Effector memory CD4-positive, alpha-beta T cell (primary cell): ENCODE results near the gene ABLIM3.

Experiments used
- DNase-seq, 3 donors: peaks; one replicate each; pipeline ENCODE4 v3.0.0-alpha.2; 2020
- H3K27ac ChIP-seq: 2 replicates; pipeline ENCODE4 v1.7.0; 2013; ENCODE audit warnings: mild to moderate bottlenecking, low read length, moderate library complexity; ENCODE audit not compliant: insufficient read depth, poor library complexity, severe bottlenecking
- H3K27me3 ChIP-seq: replicated peaks from 2 replicates; pipeline ENCODE4 v1.7.0; 2013; ENCODE audit warnings: mild to moderate bottlenecking, low read length; ENCODE audit not compliant: insufficient read depth, control insufficient read depth, poor library complexity, severe bottlenecking
- H3K36me3 ChIP-seq: 2 replicates; pipeline ENCODE4 v1.7.0; 2013; ENCODE audit warnings: mild to moderate bottlenecking, low read length, moderate library complexity; ENCODE audit not compliant: control insufficient read depth, insufficient read depth
- H3K4me1 ChIP-seq: 2 replicates; pipeline ENCODE4 v1.7.0; 2013; ENCODE audit warnings: low read length, mild to moderate bottlenecking; ENCODE audit not compliant: control insufficient read depth, insufficient read depth, poor library complexity, severe bottlenecking
- H3K4me3 ChIP-seq: 2 replicates; pipeline ENCODE4 v1.7.0; 2013; ENCODE audit warnings: low read length, low read depth, mild to moderate bottlenecking; ENCODE audit not compliant: insufficient read depth, poor library complexity, severe bottlenecking
- H3K9me3 ChIP-seq: 2 replicates; pipeline ENCODE4 v1.7.0; 2013; ENCODE audit warnings: mild to moderate bottlenecking, low read length, moderate library complexity; ENCODE audit not compliant: control insufficient read depth

Gene ABLIM3

DNA sequence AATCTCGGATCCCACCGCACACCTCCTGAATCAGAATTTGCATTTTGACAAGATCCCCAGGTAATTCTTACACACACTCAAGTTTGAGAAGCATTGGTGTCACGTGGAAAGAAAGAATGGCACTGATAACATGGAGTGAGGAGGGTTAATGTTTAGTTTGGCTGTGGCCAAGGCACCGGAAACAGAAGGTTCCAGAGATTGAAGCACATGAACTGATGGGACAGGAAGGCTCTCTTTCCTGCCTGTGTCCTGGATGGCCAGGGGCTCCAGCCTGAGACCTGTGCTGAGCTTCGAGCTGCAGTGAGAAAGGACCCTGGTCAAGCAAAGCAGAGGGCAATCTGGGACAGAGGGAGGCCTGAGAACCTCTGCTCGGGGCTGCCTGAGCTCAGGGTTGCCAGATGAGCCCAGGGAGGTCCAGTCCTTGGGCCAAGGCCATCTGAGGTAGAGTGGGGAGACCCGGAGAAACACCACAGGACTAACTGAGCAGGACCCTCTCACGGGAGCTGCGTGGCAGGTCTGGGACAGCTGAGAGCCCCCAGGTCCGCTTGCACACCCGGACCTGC, 157.6 kb downstream of the ABLIM3 start:
- Histone ChIP-seq H3K4me1 (no peaks in the 10 kb centered on the region), H3K27me3 (peaks cover 4% of the 10 kb centered on the region), H3K4me3 (no peak overlapping the region), H3K9me3 (no peaks in the 10 kb centered on the region), H3K36me3 (no peaks in the 10 kb centered on the region), H3K27ac (no peak overlapping the region)
- DNase-seq = no peak

DNA sequence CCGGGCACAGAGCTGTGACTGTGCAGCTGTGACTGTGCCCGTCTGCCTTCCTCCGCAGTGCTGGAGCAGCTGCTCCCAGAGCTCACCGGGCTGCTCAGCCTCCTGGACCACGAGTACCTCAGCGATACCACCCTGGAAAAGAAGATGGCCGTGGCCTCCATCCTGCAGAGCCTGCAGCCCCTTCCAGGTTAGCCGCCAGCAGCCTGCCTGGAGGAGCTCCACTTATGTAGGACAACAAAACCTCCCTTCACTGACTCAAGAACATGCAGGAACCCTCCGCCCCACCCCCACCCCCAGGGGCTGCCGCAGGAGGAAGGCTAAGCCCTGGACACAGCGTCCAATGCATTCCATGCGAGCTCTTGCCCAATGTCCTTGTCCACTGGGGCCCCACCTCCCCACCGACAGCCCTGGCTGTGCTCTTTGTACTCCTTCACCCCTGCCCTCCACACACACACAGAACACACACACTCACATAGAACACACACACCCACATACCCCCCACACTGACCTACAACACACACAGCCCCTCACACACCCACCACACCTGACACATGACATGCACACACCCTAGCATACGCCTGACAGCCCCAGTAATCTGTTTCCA, 158.3 kb downstream of the ABLIM3 start:
- no peak overlapping the region for H3K4me3 ChIP-seq
- H3K27me3 ChIP-seq = peaks cover 4% of the 10 kb centered on the region
- no peak overlapping the region for H3K27ac ChIP-seq
- no peaks in the 10 kb centered on the region for H3K36me3 ChIP-seq
- no peaks in the 10 kb centered on the region for H3K9me3 ChIP-seq
- H3K4me1 ChIP-seq = no peaks in the 10 kb centered on the region
- DNase-seq = no peak

DNA sequence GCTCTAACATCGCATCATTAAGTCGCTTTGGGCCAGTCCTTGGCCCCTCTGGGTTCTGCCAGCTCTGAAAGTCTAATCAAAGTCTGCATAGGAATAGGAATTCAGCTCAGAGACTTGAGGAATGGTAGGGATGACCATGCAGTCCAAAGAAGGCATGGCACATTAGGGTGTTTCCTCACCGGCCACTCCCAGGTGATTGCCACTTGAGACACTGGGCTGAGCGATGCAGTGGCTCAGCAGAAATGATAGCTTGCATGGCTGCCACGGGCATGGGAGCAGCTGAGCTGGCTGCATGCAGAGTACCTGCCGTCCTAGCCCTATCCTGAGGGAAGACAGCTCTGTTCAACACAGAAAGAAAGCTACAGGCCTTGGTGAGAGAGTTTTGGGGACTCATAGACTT, 159.1 kb downstream of the ABLIM3 start:
- no peaks in the 10 kb centered on the region for H3K36me3 ChIP-seq
- peaks cover 4% of the 10 kb centered on the region for H3K27me3 ChIP-seq
- no peak overlapping the region for H3K27ac ChIP-seq
- no peaks in the 10 kb centered on the region for H3K9me3 ChIP-seq
- no peak for DNase-seq
- no peak overlapping the region for H3K4me3 ChIP-seq
- no peaks in the 10 kb centered on the region for H3K4me1 ChIP-seq

DNA sequence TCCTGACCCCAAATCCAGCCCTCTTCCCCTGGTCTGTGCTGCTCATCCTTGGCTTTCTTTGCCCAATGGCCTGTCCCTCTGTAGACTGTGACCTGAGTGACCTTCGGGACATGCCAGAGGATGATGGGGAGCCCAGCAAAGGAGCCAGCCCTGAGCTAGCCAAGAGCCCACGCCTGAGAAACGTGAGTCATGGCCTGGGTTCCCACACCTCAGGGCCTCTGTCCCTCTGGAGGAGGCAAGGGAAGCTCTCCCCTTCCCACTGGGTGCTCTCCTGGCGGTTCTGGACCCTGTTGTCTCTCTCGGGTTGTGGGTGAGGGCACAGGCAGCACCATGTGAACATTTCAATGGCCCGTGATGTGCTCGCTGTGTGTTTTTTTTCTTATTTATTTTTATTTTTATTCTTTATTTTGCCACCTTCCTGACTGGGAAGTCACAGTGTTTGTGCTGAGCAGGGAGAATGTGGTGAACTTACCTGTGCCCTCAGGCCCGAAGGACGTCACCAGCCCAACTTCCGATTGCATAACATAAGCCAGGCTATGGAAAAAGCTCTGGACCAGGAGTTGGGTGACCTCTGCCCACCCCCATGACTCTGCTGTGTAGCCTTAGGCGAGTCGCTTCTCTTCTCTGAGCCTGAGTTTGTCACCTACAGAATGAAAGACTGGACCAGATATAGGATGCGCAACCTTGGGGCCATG, 159.9 kb downstream of the ABLIM3 start:
- no peak overlapping the region for H3K27ac ChIP-seq
- peaks cover 4% of the 10 kb centered on the region for H3K27me3 ChIP-seq
- H3K9me3 ChIP-seq = no peaks in the 10 kb centered on the region
- H3K4me1 ChIP-seq = no peaks in the 10 kb centered on the region
- DNase-seq = no peak
- no peak overlapping the region for H3K4me3 ChIP-seq
- no peaks in the 10 kb centered on the region for H3K36me3 ChIP-seq

DNA sequence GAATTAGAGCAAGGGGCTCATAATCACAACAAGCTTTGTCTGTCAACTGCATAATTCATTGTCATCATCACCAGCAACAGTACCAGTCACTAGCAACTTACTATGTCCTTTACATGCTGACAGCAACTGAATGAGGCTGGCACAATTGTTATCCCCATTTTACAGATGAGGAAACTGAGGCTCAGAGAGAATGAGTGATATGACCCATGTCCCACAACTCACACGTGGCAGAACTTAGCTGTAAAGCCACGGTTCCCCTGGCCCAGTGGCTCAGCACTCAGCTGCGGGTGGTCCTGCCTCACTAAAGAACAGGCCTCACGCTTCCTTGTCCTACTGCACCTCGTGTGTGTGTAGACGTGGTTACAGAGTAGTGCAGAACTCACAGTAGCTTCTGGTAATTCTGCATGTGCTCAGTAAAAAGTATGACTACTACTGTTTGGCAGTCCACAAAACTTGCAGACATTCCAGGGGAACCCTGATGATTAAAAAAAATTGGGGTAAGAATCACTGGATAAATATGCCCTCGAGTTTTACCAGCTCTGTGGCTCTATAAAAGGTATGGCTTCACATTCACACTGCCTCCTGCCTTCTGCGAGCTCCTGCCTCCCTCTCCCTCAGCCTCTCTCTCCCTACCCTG, 160.6 kb downstream of the ABLIM3 start:
- no peak overlapping the region for H3K27ac ChIP-seq
- no peaks in the 10 kb centered on the region for H3K36me3 ChIP-seq
- no peaks in the 10 kb centered on the region for H3K4me1 ChIP-seq
- DNase-seq = no peak
- H3K4me3 ChIP-seq = no peak overlapping the region
- H3K9me3 ChIP-seq = no peaks in the 10 kb centered on the region
- H3K27me3 ChIP-seq = peaks cover 4% of the 10 kb centered on the region

DNA sequence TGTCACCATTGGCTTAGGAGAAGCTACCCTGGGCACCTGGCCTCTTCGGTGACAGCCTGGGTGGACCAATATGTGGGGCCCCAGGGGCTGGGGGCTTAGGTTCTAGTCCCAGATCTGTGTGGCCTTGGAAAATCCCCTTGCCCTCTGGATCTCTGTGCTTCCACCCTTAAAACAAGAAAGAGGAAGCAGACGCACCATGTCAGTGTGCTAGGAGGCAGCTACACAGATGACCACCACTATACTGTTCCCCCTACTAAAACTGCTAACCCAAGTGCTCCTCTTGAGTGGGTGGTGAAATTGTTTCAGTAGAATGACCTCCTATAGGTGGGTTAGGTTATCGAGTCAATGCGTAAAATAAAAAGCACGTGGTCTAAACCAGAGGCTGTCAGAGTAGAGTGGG, 161.3 kb downstream of the ABLIM3 start:
- H3K4me3 ChIP-seq = no peak overlapping the region
- H3K4me1 ChIP-seq = no peaks in the 10 kb centered on the region
- H3K27ac ChIP-seq = no peak overlapping the region
- no peaks in the 10 kb centered on the region for H3K9me3 ChIP-seq
- no peak for DNase-seq
- H3K27me3 ChIP-seq = peaks cover 4% of the 10 kb centered on the region
- no peaks in the 10 kb centered on the region for H3K36me3 ChIP-seq

DNA sequence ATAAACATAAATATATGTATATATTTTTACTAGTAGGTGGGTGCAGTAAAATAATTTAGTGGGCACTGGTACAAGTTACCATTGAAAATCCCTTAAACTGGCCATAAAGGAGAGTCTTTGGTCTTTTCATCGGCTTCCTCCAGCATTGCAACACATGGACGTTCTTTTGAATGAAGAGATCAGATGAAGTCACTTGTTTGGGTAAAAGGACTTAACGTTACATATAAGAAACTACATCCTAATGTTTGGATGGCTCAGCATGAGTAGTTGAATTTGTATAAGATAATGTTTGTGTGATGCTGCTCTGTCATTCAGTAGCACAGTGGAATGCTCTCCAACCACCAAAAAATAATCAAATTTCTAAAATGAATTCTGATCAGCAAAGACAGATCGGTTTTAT, 161.9 kb downstream of the ABLIM3 start:
- Histone ChIP-seq H3K27ac (no peak overlapping the region), H3K27me3 (peaks cover 4% of the 10 kb centered on the region), H3K4me1 (no peaks in the 10 kb centered on the region), H3K4me3 (no peak overlapping the region), H3K36me3 (no peaks in the 10 kb centered on the region), H3K9me3 (no peaks in the 10 kb centered on the region)
- no peak for DNase-seq

DNA sequence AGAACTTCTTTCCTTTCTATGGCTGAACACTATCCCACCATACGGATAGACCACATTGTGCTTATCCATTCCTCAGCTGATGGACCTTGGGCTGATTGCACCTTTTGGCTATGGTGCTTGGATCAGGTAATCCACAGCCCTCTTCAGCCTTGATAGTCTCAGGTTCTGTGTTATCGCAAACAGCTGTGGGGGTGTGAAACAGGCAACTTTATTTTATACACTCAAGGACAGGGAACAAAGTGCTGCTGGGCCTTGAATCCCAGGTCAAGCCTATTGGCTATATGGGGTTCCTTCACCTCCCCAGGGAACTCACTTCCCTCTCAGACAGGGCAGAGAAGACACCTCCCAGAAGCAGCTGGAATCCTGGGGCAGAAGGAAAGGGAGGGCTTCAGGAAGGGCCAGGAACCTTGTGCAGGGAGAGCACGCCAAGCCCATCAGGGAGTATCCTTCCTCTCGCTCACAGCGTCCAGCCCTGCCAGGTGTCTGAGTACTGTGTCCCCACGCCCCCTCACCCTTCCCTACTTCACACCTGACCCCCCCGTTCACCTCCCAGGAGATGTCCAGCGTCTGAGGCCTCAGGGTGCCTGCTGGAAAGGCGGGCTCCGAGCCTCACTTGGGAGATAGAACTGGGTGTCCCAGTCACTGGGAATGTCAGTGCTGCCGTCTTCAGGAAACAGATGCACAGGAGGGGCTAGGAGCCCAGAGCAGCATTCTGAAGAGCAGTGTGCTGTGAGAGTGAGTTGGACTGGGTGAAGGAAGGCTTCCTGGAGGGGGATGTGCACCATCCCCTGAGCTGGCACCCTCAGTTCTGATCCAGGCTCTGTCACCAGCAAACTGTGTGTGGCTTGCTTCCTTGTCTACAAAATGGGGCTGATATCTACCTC, 163.1 kb downstream of the ABLIM3 start:
- Histone ChIP-seq H3K27me3 (peaks cover under 1% of the 10 kb centered on the region), H3K9me3 (no peaks in the 10 kb centered on the region), H3K27ac (no peak overlapping the region), H3K4me1 (no peaks in the 10 kb centered on the region), H3K4me3 (no peak overlapping the region), H3K36me3 (no peaks in the 10 kb centered on the region)
- DNase-seq = no peak

DNA sequence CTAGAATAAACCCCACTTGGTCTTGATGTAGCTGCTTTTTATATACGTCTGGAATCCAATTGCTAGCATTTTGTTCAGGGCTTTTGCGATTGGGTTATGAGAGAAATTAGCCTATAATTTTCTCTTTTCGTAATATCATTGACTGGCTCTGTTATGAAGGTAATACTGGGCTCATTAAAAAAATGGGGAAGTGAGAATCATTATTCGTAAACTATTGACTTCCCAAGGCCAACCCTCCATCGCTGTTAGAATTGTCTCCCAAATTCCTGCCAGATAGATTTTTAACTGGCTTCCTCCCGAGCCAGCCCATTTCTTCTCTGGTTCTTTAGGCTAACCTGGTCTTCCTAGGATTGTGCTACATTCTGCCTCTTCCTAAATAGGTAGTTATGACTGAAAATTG, 168.1 kb downstream of the ABLIM3 start:
- no peak overlapping the region for H3K27ac ChIP-seq
- no peak overlapping the region for H3K4me3 ChIP-seq
- H3K27me3 ChIP-seq = no peaks in the 10 kb centered on the region
- no peaks in the 10 kb centered on the region for H3K9me3 ChIP-seq
- DNase-seq = no peak
- no peaks in the 10 kb centered on the region for H3K4me1 ChIP-seq
- no peaks in the 10 kb centered on the region for H3K36me3 ChIP-seq
